ENCODE results near the gene NEDD9. TPM values are rescaled to one million over a fixed set of nuclear protein-coding genes. Genes with fewer than 3 reads are reported as not detected.

Gene NEDD9
- total RNA-seq, 1 donor from 2014 or later, result 23.2 TPM

GRCh38 chr6:11236915-11237314 is 4.4 kb upstream of the NEDD9 start:
- TF ChIP-seq CTCF (IDR thresholded peaks at IDR 0.05), result no peak
- H3K4me3 Mint-ChIP-seq (ENCODE audit: unreplicated experiment), result no peak overlapping the region
- H3K27ac Mint-ChIP-seq (ENCODE audit: unreplicated experiment), result peak overlapping the region; percentile 42
- H3K4me1 Mint-ChIP-seq (ENCODE audit: low read depth), result peaks cover 29% of the 10 kb centered on the region
- no peak for DNase-seq (ENCODE audit: low spot score)
- no peaks in the 10 kb centered on the region for H3K27me3 Mint-ChIP-seq (ENCODE audit: low read depth)
- no peaks in the 10 kb centered on the region for H3K36me3 Mint-ChIP-seq (ENCODE audit: low read depth)
- no peaks in the 10 kb centered on the region for H3K9me3 Mint-ChIP-seq (ENCODE audit: low read depth)

- Mint-ChIP-seq H3K27ac (ENCODE audit: unreplicated experiment) (peak overlapping the region; percentile 42), H3K4me1 (ENCODE audit: low read depth) (peaks cover 27% of the 10 kb centered on the region), H3K9me3 (ENCODE audit: low read depth) (no peaks in the 10 kb centered on the region), H3K27me3 (ENCODE audit: low read depth) (no peaks in the 10 kb centered on the region), H3K36me3 (ENCODE audit: low read depth) (no peaks in the 10 kb centered on the region), H3K4me3 (ENCODE audit: unreplicated experiment) (no peak overlapping the region)
- DNase-seq (ENCODE audit: low spot score), result no peak
- TF ChIP-seq CTCF (IDR thresholded peaks at IDR 0.05), result no peak
Measured at GRCh38 chr6:11236076-11236750, 3.7 kb upstream of the NEDD9 start.

GRCh38 chr6:11235062-11235461 is 2.6 kb upstream of the NEDD9 start:
- Mint-ChIP-seq H3K27ac (ENCODE audit: unreplicated experiment) (no peak overlapping the region), H3K4me1 (ENCODE audit: low read depth) (peaks cover 37% of the 10 kb centered on the region), H3K4me3 (ENCODE audit: unreplicated experiment) (no peak overlapping the region), H3K36me3 (ENCODE audit: low read depth) (no peaks in the 10 kb centered on the region), H3K9me3 (ENCODE audit: low read depth) (no peaks in the 10 kb centered on the region), H3K27me3 (ENCODE audit: low read depth) (no peaks in the 10 kb centered on the region)
- no peak for DNase-seq (ENCODE audit: low spot score)
- TF ChIP-seq CTCF (IDR thresholded peaks at IDR 0.05), result no peak

- Mint-ChIP-seq H3K27me3 (ENCODE audit: low read depth) (no peaks in the 10 kb centered on the region), H3K9me3 (ENCODE audit: low read depth) (no peaks in the 10 kb centered on the region), H3K4me3 (ENCODE audit: unreplicated experiment) (peak overlapping the region; percentile 94), H3K27ac (ENCODE audit: unreplicated experiment) (peak overlapping the region; percentile 100), H3K4me1 (ENCODE audit: low read depth) (peaks cover 47% of the 10 kb centered on the region), H3K36me3 (ENCODE audit: low read depth) (no peaks in the 10 kb centered on the region)
- TF ChIP-seq CTCF (IDR thresholded peaks at IDR 0.05), result no peak
- DNase-seq (ENCODE audit: low spot score), result no peak
Measured at GRCh38 chr6:11233673-11234573, 1.5 kb upstream of the NEDD9 start.

GRCh38 chr6:11232770-11233626 is 530 bp upstream of the NEDD9 start:
- no peaks in the 10 kb centered on the region for H3K36me3 Mint-ChIP-seq (ENCODE audit: low read depth)
- H3K4me3 Mint-ChIP-seq (ENCODE audit: unreplicated experiment), result peak overlapping the region; percentile 94
- H3K27me3 Mint-ChIP-seq (ENCODE audit: low read depth), result no peaks in the 10 kb centered on the region
- H3K9me3 Mint-ChIP-seq (ENCODE audit: low read depth), result no peaks in the 10 kb centered on the region
- DNase-seq (ENCODE audit: low spot score), result no peak
- H3K27ac Mint-ChIP-seq (ENCODE audit: unreplicated experiment), result peak overlapping the region; percentile 100
- TF ChIP-seq CTCF (IDR thresholded peaks at IDR 0.05), result no peak
- H3K4me1 Mint-ChIP-seq (ENCODE audit: low read depth), result peaks cover 56% of the 10 kb centered on the region

All from chondrocyte (in vitro differentiated cells).